Sigmoid colon (tissue), 7 donors: ENCODE measurements around the gene FAM13A. TPM values are rescaled to one million over a fixed set of nuclear protein-coding genes. Genes with fewer than 3 reads are reported as not detected.

Experiments used
- DNase-seq: peaks from one replicate; pipeline ENCODE4 v3.0.0-alpha.2; 2019
- H3K27ac ChIP-seq, 4 donors: fragments of 200-600 bp; sonication (generic); one replicate each; pipeline ENCODE4 v1.5.1; 2016 to 2019; ENCODE audit warnings: mild to moderate bottlenecking in 1 of 4
- H3K27me3 ChIP-seq, 3 donors: fragments of 200-600 bp; sonication (generic); one replicate each; pipeline ENCODE4 v1.5.1; 2019; ENCODE audit warnings: mild to moderate bottlenecking in 1 of 3
- H3K36me3 ChIP-seq, 4 donors: fragments of 200-600 bp; sonication (generic); one replicate each; pipeline ENCODE4 v1.5.1; 2016 to 2019
- H3K4me1 ChIP-seq, 4 donors: fragments of 200-600 bp; sonication (generic); one replicate each; pipeline ENCODE4 v1.5.1; 2017 to 2019
- H3K4me3 ChIP-seq, 4 donors: fragments of 200-600 bp; sonication (generic); one replicate each; pipeline ENCODE4 v1.5.1; 2017 to 2019; ENCODE audit warnings: mild to moderate bottlenecking in 2 of 4, moderate library complexity in 1 of 4
- H3K9me3 ChIP-seq, 4 donors: fragments of 200-600 bp in 3 of 4; sonication (generic) in 3 of 4; one replicate each; pipeline versions ENCODE4 v1.5.1 to v1.6.1; 2013 to 2019
- CTCF ChIP-seq, 4 experiments: fragments of 450-650 bp in 3 of 4; fragments of 200-600 bp in 1 of 4; IDR thresholded peaks; one replicate each; pipeline ENCODE4 v1.5.1; 2016 to 2019; ENCODE audit warnings: antibody characterized with exemption in 4 of 4, mild to moderate bottlenecking in 3 of 4, moderate library complexity in 2 of 4
- EP300 ChIP-seq, 4 donors: sonication (generic); formaldehyde crosslinking; IDR thresholded peaks; one replicate each; pipeline ENCODE4 v1.6.1; 2017; ENCODE audit warnings: antibody characterized with exemption in 4 of 4
- POLR2A ChIP-seq, 2 donors: fragments of 450-650 bp; IDR thresholded peaks; one replicate each; pipeline ENCODE4 v1.6.1; 2016; ENCODE audit warnings: antibody characterized with exemption in 2 of 2, mild to moderate bottlenecking in 2 of 2, moderate library complexity in 2 of 2
- POLR2AphosphoS5 ChIP-seq, 4 donors: sonication (generic); formaldehyde crosslinking; IDR thresholded peaks; one replicate each; pipeline ENCODE4 v1.6.1; 2017; ENCODE audit warnings: antibody characterized with exemption in 4 of 4
- WGBS, 2 donors: extraction: QIAGEN DNeasy Blood & Tissue Kit; methylation state at CpG; one replicate each; pipeline ENCODE4 v1.1.7; 2013; 5-methylcytosine and 5-hydroxymethylcytosine counted together
- intact Hi-C: fragments of 100-400 bp; cut with DNase I; formaldehyde crosslinking; loops from one replicate; pipeline ENCODE4 v1.15.1; 2023
- polyA plus RNA-seq, 3 donors: library from polyadenylated mRNA; stranded (reverse); fragments of 200-250 nt; gene quantifications; one replicate each; pipeline ENCODE4 v1.2.3, GENCODE V29; 2013
- total RNA-seq, 4 donors: library from RNA; depleted of rRNA; stranded (reverse); fragments of >200 nt; gene quantifications; one replicate each; pipeline ENCODE4 v1.1.0, GENCODE V29; 2016
- donor health status: healthy with polysubstance abuse.
- donor health status: Bipolar disorder and iron deficiency.
- donor health status: healthy.

FAM13A gene
- total and polyA plus RNA-seq, 7 donors: 9.9 to 49.7 (median 41.1) TPM

DNA sequence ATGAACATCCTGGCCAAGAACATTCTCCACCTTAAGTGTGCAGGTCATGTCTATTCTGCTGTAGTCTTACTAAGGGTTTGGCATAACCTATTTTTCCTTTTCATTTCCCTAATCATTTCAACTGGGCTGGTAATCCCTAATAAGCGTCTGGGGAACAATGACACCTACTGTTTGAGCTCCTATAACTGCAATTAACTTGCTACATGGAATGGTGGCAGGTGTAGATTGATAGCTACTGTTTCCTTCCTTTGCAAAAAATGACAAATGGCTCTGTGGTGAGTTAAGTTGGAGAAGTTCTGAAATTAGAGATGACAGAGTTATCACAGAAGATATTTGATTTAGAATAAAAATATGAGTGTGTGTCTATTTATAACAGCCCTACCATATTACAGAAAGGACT lies 254.8 kb downstream of the FAM13A start:
- intact Hi-C loops: no loop called here
- no peak overlapping the region for H3K27ac ChIP-seq

DNA sequence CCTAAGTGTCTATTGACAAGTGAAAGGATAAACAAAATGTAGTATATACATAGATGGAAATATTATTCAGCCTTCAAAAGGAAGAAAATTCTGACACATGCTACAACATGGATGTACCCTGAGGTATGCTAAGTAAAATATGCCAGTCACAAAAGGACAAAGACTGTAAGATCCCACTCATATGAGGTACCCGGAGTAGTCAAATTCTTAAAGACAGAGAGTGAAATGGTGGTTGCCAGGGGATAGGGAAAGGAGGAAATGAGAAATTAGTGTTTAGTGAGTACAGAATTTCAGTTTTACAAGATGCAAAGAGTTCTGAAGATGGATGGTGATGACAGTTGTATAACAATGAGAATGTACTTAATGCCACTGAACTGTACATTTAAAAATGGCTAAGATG lies 257.1 kb downstream of the FAM13A start:
- H3K4me3 ChIP-seq: no peak overlapping the region
- intact Hi-C loops: no loop called here
- no peak for DNase-seq
- peaks cover 0 to 2% (median 0%) of the 10 kb centered on the region in 4 donors for H3K9me3 ChIP-seq
- H3K27ac ChIP-seq: no peak overlapping the region
- H3K27me3 ChIP-seq: no peaks in the 10 kb centered on the region
- no peaks in the 10 kb centered on the region for H3K36me3 ChIP-seq
- WGBS, 2 donors: 86 to 93% methylated on average over 1 of the region's 1 CpG
- TF ChIP-seq EP300 (IDR thresholded peaks at IDR 0.05) (no peak), POLR2A (IDR thresholded peaks at IDR 0.05) (no peak), POLR2AphosphoS5 (IDR thresholded peaks at IDR 0.05) (no peak), CTCF (IDR thresholded peaks at IDR 0.05) (no peak)
- peaks cover 0 to 10% (median 8%) of the 10 kb centered on the region in 4 donors for H3K4me1 ChIP-seq

More for the DNA sequence above, 254.8 kb downstream of the FAM13A start:
- H3K4me3 ChIP-seq: no peak overlapping the region
- WGBS, 2 donors: 15 to 54% methylated on average over 1 of the region's 1 CpG
- H3K9me3 ChIP-seq: no peaks in the 10 kb centered on the region
- peaks cover 0 to 13% (median 9%) of the 10 kb centered on the region in 4 donors for H3K4me1 ChIP-seq
- no peaks in the 10 kb centered on the region for H3K36me3 ChIP-seq
- H3K27me3 ChIP-seq: no peaks in the 10 kb centered on the region
- TF ChIP-seq CTCF (IDR thresholded peaks at IDR 0.05) (no peak), EP300 (IDR thresholded peaks at IDR 0.05) (no peak), POLR2A (IDR thresholded peaks at IDR 0.05) (no peak), POLR2AphosphoS5 (IDR thresholded peaks at IDR 0.05) (no peak)
- DNase-seq: no peak

DNA sequence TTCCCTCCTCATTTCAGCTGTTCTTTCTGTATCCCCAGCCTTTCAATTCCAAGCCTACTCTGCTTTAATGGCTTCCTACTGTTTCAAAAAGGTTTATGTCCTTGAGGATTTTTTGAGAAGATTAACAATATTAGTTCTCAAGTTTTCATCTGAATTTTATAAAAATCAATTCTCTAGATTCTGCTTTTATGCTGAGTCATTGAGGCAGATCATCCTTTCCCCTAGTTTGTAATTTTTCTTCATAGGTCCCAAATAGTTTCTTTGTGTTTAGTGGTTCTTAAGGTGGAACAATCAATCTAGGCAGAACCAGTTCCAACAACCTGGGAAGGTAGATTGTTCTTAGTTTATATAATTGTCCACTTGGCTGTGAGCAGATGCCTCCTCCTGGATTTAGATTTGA lies 259.3 kb downstream of the FAM13A start:
- peaks cover 0 to 2% (median 0%) of the 10 kb centered on the region in 4 donors for H3K9me3 ChIP-seq
- DNase-seq: no peak
- intact Hi-C loops: no loop called here
- peaks cover 0 to 11% (median 4%) of the 10 kb centered on the region in 4 donors for H3K4me1 ChIP-seq
- no peak overlapping the region for H3K4me3 ChIP-seq
- H3K27me3 ChIP-seq: no peaks in the 10 kb centered on the region
- H3K27ac ChIP-seq: no peak overlapping the region
- H3K36me3 ChIP-seq: no peaks in the 10 kb centered on the region
- TF ChIP-seq POLR2AphosphoS5 (IDR thresholded peaks at IDR 0.05) (no peak), EP300 (IDR thresholded peaks at IDR 0.05) (no peak), POLR2A (IDR thresholded peaks at IDR 0.05) (no peak), CTCF (IDR thresholded peaks at IDR 0.05) (no peak)

DNA sequence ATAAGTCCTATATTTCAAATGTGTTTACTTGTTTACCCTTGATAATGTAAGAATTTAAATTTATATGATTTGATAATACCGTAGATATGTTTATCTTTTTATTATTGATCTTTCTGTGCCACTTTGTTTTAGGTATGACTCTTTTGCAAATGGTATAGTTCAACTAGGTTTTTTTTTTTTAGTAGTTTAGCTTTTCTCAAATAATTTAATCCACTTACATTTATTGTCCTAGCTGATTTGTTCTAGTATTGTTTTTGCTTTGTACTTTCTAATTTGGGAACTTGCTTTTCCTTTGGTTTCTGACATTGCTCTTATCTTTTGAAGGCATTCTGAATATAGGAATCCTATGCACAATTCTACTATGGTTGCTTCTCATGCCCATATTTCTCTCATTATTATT lies 260.4 kb downstream of the FAM13A start:
- H3K27me3 ChIP-seq: no peaks in the 10 kb centered on the region
- intact Hi-C loops: no loop called here
- no peaks in the 10 kb centered on the region for H3K36me3 ChIP-seq
- H3K4me1 ChIP-seq: peaks cover 0 to 20% (median 13%) of the 10 kb centered on the region in 4 donors
- peaks cover 0 to 2% (median 0%) of the 10 kb centered on the region in 4 donors for H3K9me3 ChIP-seq
- H3K27ac ChIP-seq: no peak overlapping the region
- no peak for DNase-seq
- no peak for TF ChIP-seq CTCF (IDR thresholded peaks at IDR 0.05)
- TF ChIP-seq POLR2A (IDR thresholded peaks at IDR 0.05): no peak
- TF ChIP-seq EP300 (IDR thresholded peaks at IDR 0.05): no peak
- no peak for TF ChIP-seq POLR2AphosphoS5 (IDR thresholded peaks at IDR 0.05)
- H3K4me3 ChIP-seq: no peak overlapping the region
- 95 to 99% methylated on average over 1 of the region's 1 CpG for WGBS, 2 donors

GRCh38 chr4:88794952-88795351 lies 262.0 kb downstream of the FAM13A start:
- intact Hi-C loops: no loop called here
- peaks cover 0 to 3% (median 0%) of the 10 kb centered on the region in 4 donors for H3K36me3 ChIP-seq
- TF ChIP-seq POLR2A (IDR thresholded peaks at IDR 0.05) (no peak), CTCF (IDR thresholded peaks at IDR 0.05) (no peak), EP300 (IDR thresholded peaks at IDR 0.05) (no peak), POLR2AphosphoS5 (IDR thresholded peaks at IDR 0.05) (no peak)

More at GRCh38 chr4:88794952-88795351, 262.0 kb downstream of the FAM13A start:
- H3K9me3 ChIP-seq: peaks cover 0 to 2% (median 0%) of the 10 kb centered on the region in 4 donors
- H3K27ac ChIP-seq: no peak overlapping the region
- DNase-seq: no peak
- peaks cover 0 to 20% (median 13%) of the 10 kb centered on the region in 4 donors for H3K4me1 ChIP-seq
- H3K27me3 ChIP-seq: no peaks in the 10 kb centered on the region
- no peak overlapping the region for H3K4me3 ChIP-seq
